K562 (cell line): ENCODE results near the gene ZNF862. TPM values are rescaled to one million over a fixed set of nuclear protein-coding genes. Genes with fewer than 3 reads are reported as not detected.

Experiments used
- E2F3 ChIP-seq: fragments of 250-450 bp; sonication (Bioruptor Pico); IDR thresholded peaks from 2 replicates; pipeline ENCODE4 v1.4.0; 2020; ENCODE audit warnings: mild to moderate bottlenecking
- JUN ChIP-seq, 2 experiments: sonication (generic) in 1 of 2; formaldehyde crosslinking in 1 of 2; IDR thresholded peaks; 2 replicates each; pipeline versions ENCODE4 v1.6.1 to v1.8.0; 2012 to 2022; ENCODE audit warnings: borderline replicate concordance in 2 of 2, mild to moderate bottlenecking in 2 of 2, improper control_type of control experiment in 1 of 2, low read depth in 1 of 2, low read length in 1 of 2, missing genetic modification reagents in 1 of 2
- KDM2B ChIP-seq: fragments of 250-450 bp; sonication (Bioruptor Pico); IDR thresholded peaks from 2 replicates; pipeline ENCODE4 v1.8.0; 2021; ENCODE audit warnings: mild to moderate bottlenecking, moderate library complexity
- KHSRP ChIP-seq: fragments of 450-650 bp; IDR thresholded peaks from 2 replicates; pipeline ENCODE4 v1.6.1; 2017
- MAFG ChIP-seq: fragments of 450-650 bp; conservative IDR thresholded peaks from 2 replicates; pipeline ENCODE4 v1.6.1; 2016; ENCODE audit warnings: missing genetic modification characterization, missing compliant biosample characterization
- MYBL2 ChIP-seq, 2 experiments: fragments of 450-650 bp in 1 of 2; sonication (generic) in 1 of 2; formaldehyde crosslinking in 1 of 2; IDR thresholded peaks; 2 replicates each; pipeline versions ENCODE4 v1.6.1 to v1.8.1; 2017 to 2022; ENCODE audit warnings: borderline replicate concordance in 1 of 2, inconsistent platforms in 1 of 2, low read depth in 1 of 2, mild to moderate bottlenecking in 1 of 2, missing genetic modification reagents in 1 of 2, moderate library complexity in 1 of 2
- NCOR1 ChIP-seq: fragments of 450-650 bp; IDR thresholded peaks from 2 replicates; pipeline ENCODE4 v1.6.1; 2016; ENCODE audit warnings: mild to moderate bottlenecking, moderate library complexity
- polyA plus RNA-seq, 8 experiments: library from polyadenylated mRNA; depleted of rRNA in 4 of 8; stranded (reverse) in 5 of 8; unstranded in 3 of 8; fragments of >200 nt; fragmentation: Nextera tagmentation in 2 of 8; fragmentation: Illumina TruSeq in 1 of 8; extraction: Ambion mirVana in 2 of 8; extraction: Trizol in 1 of 8; gene quantifications; 2 replicates each; pipeline versions ENCODE4 v1.2.1 to v1.2.3, GENCODE V29; 2011 to 2014; ENCODE audit warnings: inconsistent platforms in 1 of 8, missing spikeins in 1 of 8
- total RNA-seq, 7 experiments: library from RNA; depleted of rRNA in 6 of 7; stranded (reverse); fragments of >200 nt in 6 of 7; fragmentation: Illumina TruSeq in 2 of 7; extraction: Trizol in 2 of 7; gene quantifications; 2 replicates each; pipeline versions ENCODE4 v1.2.1 to v1.2.3, GENCODE V29; 2011 to 2021; ENCODE audit warnings: low replicate concordance in 1 of 7
- TF ChIP-seq, protein P1 (sequence below): sonication (generic); formaldehyde crosslinking; IDR thresholded peaks from 2 replicates; pipeline ENCODE4 v1.8.1; 2023; ENCODE audit warnings: mild to moderate bottlenecking, missing genetic modification reagents
- TF ChIP-seq, protein P2 (sequence below): fragments of 150-350 bp; IDR thresholded peaks from 2 replicates; pipeline ENCODE4 v1.6.1; 2014; ENCODE audit warnings: low read depth, mild to moderate bottlenecking, low read length, borderline replicate concordance
- TF ChIP-seq, protein P3 (sequence below), 2 experiments: IDR thresholded peaks in 1 of 2; conservative IDR thresholded peaks in 1 of 2; 2 replicates each; pipeline ENCODE4 v1.6.1; 2016; ENCODE audit warnings: low read depth in 2 of 2, mild to moderate bottlenecking in 1 of 2, missing compliant biosample characterization in 1 of 2, missing genetic modification characterization in 1 of 2, moderate library complexity in 1 of 2

The ZNF862 gene
- total and polyA plus RNA-seq, 9 of the 15 experiments (the other 6 are each of a cell fraction or from before 2014, with no cell fraction given) = 1.1 to 3.9 (median 2.6) TPM

DNA sequence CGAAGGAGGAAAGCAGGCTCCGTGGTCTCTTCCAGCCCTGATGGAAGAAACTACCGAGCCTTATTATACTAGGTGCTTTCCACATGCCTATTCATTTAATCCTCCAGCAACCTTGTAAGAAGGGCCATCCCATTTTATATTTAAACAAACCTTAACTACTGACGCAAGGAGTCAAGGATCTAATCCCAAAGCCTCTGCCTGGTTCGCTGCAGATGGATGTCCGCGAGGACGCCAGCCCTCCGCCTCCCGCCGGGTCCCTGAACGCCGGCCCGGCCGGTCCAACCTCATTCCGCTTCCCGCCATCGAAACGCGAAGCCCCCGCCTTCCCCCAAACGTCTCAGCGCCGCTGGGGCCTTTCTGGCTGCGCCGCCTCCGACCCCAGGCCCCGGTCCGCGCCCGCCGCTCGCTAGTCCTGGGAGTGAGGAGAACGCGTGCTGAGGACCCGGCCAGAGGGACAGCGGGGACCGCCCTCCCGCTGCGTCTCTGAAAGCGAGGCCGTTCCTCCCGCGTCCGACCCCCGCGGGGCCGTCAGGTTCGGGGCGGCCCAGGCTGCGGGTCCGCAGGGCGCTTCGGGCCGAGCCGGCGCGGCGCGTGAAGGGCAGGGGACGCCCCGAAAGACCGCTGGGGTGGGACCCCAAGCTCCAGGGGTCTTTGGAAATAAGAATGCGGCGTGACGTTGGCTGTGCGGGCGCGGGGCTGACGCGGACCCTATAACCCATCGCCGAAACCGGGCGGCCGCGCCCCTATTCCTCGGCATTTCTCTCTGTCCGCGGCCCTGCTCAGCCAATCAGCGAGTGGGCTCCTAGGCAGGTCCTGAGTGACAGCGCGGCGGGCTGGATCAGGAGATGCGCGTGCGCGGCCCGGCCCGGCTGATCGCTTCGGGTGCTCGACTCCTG is 35.1 kb downstream of the ZNF862 start, which contains the start of gene ATP6V0E2 (continued):
- TF ChIP-seq, protein P1, sequence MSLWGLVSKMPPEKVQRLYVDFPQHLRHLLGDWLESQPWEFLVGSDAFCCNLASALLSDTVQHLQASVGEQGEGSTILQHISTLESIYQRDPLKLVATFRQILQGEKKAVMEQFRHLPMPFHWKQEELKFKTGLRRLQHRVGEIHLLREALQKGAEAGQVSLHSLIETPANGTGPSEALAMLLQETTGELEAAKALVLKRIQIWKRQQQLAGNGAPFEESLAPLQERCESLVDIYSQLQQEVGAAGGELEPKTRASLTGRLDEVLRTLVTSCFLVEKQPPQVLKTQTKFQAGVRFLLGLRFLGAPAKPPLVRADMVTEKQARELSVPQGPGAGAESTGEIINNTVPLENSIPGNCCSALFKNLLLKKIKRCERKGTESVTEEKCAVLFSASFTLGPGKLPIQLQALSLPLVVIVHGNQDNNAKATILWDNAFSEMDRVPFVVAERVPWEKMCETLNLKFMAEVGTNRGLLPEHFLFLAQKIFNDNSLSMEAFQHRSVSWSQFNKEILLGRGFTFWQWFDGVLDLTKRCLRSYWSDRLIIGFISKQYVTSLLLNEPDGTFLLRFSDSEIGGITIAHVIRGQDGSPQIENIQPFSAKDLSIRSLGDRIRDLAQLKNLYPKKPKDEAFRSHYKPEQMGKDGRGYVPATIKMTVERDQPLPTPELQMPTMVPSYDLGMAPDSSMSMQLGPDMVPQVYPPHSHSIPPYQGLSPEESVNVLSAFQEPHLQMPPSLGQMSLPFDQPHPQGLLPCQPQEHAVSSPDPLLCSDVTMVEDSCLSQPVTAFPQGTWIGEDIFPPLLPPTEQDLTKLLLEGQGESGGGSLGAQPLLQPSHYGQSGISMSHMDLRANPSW (CRISPR knock-in tag) = peak; percentile 20; the same call in 1 of the 2 replicates
- peak; percentile 71 for TF ChIP-seq E2F3 (CRISPR knock-in tag)
- TF ChIP-seq NCOR1 = no peak
- TF ChIP-seq KHSRP = no peak
- no peak for TF ChIP-seq KDM2B (CRISPR knock-in tag)
- TF ChIP-seq, protein P2, sequence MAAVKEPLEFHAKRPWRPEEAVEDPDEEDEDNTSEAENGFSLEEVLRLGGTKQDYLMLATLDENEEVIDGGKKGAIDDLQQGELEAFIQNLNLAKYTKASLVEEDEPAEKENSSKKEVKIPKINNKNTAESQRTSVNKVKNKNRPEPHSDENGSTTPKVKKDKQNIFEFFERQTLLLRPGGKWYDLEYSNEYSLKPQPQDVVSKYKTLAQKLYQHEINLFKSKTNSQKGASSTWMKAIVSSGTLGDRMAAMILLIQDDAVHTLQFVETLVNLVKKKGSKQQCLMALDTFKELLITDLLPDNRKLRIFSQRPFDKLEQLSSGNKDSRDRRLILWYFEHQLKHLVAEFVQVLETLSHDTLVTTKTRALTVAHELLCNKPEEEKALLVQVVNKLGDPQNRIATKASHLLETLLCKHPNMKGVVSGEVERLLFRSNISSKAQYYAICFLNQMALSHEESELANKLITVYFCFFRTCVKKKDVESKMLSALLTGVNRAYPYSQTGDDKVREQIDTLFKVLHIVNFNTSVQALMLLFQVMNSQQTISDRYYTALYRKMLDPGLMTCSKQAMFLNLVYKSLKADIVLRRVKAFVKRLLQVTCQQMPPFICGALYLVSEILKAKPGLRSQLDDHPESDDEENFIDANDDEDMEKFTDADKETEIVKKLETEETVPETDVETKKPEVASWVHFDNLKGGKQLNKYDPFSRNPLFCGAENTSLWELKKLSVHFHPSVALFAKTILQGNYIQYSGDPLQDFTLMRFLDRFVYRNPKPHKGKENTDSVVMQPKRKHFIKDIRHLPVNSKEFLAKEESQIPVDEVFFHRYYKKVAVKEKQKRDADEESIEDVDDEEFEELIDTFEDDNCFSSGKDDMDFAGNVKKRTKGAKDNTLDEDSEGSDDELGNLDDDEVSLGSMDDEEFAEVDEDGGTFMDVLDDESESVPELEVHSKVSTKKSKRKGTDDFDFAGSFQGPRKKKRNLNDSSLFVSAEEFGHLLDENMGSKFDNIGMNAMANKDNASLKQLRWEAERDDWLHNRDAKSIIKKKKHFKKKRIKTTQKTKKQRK = no peak
- TF ChIP-seq, protein P3, sequence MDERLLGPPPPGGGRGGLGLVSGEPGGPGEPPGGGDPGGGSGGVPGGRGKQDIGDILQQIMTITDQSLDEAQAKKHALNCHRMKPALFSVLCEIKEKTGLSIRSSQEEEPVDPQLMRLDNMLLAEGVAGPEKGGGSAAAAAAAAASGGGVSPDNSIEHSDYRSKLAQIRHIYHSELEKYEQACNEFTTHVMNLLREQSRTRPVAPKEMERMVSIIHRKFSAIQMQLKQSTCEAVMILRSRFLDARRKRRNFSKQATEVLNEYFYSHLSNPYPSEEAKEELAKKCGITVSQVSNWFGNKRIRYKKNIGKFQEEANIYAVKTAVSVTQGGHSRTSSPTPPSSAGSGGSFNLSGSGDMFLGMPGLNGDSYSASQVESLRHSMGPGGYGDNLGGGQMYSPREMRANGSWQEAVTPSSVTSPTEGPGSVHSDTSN (CRISPR knock-in tag; IDR thresholded peaks at IDR 0.05; ENCODE audit: low read depth) = peak; percentile 99
- TF ChIP-seq, protein P3 (tag; conservative IDR thresholded peaks at IDR 0.05; ENCODE audit: low read depth) = peak; percentile 89
- no peak for TF ChIP-seq MYBL2 (IDR thresholded peaks at IDR 0.05; ENCODE audit: low read depth)
- TF ChIP-seq MYBL2 (CRISPR knock-in tag; IDR thresholded peaks at IDR 0.05; ENCODE audit: borderline replicate concordance) = no peak
- TF ChIP-seq JUN (IDR thresholded peaks at IDR 0.05; ENCODE audit: borderline replicate concordance, low read depth, low read length) = no peak
- peak; percentile 91; the same call in 1 of the 2 replicates for TF ChIP-seq JUN (CRISPR knock-in tag; IDR thresholded peaks at IDR 0.05; ENCODE audit: borderline replicate concordance)
- TF ChIP-seq MAFG (tag) = no peak
